GM18870 (cell line): ENCODE data around the gene TANGO6.
"Not testable (repeated sequence)": the region's sequence is repeated elsewhere in the genome, so short reads cannot be mapped to it uniquely, and the experiment has no call there.

Experiments used
- ATAC-seq: cut with Tn5 transposase; IDR thresholded peaks from one replicate; pipeline ENCODE4 v1.9.1; 2021; ENCODE audit warnings: moderate library complexity; ENCODE audit not compliant: unreplicated experiment

Gene TANGO6

DNA sequence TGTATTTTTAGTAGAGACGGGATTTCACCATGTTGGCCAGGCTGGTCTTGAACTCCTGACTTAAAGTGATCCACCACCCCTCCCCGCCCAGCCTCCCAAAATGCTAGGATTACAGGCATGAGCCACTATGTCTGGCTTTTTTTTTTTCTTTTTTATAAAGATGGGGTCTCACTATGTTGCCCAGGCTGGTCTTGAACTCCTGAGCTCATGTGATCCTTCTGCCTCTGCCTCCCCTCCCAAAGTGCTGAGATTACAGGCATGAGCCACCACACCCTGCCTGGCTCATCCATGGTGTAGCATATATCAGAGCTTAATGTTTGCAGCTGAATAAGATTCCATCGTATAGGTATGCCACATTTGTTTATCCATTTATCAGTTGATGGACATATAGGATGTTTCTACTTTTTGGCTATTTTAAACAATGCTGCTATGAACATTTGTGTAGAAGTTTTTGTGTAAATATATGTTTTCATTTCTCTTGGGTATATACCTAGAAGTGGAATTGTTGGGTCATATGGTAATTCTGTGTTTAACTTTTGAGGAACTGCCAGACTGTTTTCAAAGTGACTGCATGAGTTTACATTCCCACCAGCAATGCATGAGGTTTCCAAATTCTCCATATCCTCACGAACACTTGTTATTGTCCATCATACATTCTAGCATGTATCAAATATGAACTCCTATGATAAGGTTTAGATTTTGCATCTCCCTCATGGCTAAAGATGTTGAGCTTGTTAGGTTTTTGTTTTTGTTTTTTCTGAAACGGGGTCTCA is 206.5 kb downstream of the TANGO6 start:
- no peak for ATAC-seq

DNA sequence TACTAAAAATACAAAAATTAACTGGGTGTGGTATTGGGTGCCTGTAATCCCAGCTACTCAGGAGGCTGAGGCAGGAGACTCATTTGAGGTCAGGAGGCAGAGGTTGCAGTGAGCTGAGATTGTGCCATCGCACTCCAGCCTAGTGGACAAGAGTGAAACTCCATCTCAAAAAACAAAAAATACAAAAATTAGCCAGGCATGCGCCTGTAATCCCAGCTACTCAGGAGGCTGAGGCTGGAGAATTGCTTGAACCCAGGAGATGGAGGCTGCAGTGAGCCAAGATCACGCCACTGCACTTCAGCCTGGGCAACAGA is 208.1 kb downstream of the TANGO6 start:
- not testable (repeated sequence) for ATAC-seq

DNA sequence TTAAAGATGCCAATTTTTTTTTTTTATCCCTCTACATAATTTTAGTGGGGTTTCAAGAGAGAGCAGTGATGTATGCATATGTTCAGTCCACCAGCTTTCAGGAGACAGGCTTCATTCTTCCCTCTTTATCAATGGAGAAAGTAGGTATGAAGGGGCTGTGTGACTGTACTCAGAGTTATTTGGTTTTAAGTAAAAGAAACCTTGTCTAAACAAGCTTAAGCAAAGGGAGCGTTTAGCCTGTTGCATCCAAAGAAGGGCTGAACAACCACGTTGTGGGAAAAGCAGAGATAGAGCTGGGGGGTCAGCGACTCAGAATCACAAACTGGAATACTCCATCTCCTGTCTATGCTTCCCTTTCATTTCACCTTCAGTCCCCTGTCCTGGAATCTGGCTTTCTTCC is 211.7 kb downstream of the TANGO6 start:
- no peak for ATAC-seq

DNA sequence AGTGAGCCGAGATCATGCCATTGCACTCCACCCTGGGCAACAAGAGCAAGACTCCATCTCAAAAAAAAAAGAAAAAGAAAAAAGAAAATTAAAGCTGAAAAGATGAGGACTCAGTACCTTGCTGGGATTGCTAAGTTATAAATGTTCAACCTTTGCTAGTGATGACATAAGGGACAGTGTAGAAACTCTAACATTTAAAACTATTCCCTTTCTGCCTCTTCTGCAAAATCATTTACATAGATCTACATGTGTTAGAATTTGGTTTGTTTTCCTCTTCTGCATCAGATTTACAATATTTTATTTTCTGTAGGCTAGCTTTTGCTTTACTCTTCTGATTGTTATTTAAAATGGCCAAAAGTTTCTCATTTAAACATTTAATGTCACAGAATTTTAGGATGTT is 212.6 kb downstream of the TANGO6 start:
- no peak for ATAC-seq

DNA sequence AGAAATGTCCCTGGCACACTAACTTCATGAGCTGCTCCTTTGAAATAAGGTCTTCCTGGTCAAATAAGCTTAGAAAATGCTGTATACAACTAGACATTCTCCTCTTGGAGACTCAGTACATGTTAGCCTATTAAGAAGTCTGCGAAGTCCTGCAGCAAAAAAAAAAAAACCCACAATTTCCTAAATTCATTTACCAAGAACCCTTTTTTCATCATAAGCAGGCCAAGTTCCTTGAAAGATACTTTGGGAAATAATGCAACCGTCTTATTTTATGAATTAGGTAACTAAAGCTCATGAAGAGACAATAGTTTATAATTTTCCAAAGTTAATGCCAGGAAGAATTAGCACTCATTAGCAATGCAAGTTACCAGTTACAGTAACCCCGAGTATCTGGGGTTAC is 213.1 kb downstream of the TANGO6 start:
- no peak for ATAC-seq

DNA sequence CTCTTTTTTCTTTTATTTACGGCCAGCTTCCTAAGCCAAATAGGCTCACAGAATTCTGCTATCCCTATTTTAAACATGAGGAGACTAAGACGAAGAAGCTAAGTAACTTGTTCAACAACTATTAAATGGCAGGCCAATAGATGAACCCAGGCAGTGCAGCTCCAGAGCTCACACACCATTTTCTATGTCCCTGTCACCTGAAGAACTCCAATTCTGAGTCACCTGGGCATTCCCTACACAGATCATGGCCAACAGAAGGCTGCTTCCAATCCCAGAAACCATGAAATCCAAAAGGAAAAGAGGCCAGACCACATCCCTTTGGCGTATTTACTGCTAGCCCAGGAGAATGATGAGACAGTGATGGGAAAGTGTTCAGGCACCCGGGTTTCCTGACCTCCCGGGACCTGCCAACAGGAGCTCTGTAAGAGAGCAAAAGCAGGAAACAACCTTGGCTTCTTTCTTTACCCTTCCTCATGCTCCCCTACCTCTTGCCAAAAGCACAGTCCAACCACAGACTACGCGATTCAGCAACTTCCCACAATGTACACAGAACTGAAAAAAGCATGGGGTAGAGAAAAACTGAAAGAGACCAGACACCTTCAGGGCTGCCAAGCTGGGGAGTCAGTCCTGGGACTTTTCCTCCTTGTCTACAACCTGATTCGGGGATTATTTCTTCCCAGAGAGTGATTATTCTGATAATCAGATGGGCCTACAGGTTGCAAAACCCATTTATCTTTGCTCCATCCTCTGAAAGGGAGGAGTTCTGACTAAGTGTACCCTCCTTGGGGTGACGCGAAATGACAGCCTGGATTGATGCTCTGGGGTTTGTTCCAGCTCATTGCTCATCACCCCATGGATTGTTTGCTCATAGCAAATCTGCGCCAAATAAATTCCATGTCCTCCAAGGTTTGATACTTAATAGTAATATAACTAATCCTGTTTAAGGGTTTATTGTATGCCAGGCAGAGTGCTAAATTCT is 214.4 kb downstream of the TANGO6 start:
- ATAC-seq = no peak

DNA sequence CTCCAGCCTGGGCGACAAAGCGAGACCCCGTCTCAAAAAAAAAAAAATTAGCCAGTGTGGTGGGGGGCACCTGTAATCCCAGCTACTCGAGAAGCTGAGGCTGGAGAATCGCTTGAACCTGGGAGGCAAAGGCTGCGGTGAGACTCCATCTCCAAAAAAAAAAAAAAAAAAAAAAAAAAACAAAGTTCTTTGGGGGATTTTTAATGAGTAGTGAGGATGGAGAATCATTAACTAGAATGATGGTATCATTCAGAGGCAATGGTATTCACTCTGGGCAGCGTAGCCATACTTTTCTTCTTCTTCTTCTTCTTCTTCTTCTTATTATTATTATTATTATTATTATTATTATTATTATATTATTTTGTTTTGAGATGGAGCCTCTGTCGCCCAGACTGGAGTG is 220.2 kb downstream of the TANGO6 start:
- not testable (repeated sequence) for ATAC-seq

DNA sequence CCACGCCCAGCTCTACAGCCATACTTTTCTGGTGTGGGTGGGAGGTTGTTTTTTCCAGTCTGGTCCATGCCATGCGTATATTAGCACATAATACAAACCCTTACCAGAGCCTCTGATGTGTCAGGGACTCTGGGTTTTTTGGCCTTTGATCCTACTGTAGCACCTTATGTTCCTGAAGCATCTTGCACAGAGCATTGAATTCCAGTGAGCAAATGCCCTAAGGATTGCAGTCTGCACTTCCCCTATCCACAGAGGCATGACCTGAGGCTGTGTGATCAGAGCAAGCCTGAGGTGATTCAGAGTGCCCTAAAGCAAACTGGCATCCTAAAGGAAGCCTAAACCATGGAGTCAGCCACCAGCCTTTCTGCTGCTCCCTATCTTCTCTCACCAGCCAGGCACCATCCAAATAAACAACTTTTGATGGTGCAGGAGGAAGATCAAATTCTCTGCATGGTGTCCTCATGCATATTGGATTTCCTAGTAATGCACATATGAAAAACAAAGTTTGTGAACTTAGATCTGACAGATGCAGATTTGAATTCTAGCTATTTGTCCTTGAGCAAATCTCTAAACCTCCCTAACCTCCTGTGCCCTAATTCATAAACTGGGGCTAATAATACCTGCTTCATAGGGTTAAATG is 220.9 kb downstream of the TANGO6 start:
- ATAC-seq = no peak

DNA sequence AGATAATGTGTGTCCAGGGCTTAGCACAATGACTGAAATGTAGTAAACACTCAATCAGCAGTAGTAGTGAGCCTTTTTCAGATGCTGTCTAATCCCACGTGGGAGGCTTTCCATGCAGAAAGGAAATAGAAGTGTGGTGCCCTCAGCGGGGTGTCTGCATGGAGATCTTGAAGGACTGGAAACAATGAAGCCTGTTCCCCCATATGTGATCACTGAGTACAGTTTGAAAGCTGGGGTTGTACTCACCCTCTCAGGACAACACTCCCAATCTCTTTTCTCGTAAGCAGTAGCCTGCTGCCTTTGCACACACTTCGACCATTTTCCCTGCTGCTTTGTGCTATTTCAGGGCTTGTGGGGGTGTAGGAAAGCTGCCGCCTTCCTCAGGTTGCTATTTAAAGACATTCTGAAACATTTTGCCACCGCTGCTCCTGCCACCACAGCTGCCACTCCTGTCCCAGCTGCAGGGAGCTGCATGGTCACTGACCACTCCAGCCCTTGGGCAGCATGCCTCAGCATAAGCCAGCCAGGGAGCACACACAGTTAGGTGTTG is 221.5 kb downstream of the TANGO6 start:
- ATAC-seq = no peak

DNA sequence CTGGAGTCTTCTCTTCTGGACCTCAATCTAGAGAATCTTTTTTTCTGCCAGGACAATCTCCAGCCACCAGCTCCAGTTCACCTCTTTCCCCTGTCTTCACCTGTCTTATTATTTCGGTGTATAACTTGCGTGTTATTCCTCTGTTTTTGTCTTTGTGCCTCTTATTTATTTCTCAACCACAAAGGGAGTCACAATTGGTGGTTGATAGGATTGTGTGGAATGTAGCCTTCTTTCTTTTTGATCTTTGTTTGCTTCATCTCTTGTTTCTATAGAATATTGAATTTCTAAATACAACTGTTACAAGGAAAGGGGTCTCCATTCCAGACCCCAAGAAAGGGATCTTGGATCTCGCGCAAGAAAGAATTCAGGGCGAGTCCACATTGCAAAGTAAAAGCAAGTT is 226.2 kb downstream of the TANGO6 start:
- ATAC-seq = no peak

DNA sequence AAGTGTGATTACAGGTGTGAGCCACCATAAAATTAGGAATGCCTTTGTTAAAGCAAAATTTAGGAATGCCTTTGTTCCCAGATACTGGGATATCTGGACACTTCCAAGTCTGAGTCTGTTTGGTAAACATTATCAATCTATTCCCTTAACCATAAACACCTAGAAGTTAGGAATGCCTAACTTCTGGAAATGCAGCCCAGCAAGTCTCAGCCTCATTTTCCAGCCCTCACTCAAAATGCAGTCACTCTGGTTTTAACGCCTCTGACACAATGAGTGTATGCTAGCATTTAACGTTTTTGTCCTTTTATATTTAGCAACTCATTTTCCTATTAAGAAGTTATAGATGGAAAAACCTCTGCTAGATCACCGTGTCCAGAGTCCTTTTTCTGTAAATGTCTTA is 227.7 kb downstream of the TANGO6 start:
- ATAC-seq = no peak

DNA sequence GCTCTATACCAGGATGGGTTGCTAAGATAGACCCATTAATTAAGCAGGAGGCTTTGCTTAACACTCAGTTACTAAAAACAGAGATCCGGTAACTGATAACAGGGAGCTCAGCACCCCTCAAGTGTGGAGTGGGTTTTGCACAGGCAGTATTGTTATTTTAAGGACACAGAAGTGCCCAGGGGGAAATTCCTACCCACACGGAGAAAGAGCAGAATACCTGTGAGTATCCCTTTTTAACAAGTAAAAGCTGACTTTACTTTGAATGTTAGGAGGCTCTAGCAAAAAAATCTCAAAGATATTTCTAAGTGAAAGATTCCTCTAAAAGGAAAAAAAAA is 229.3 kb downstream of the TANGO6 start:
- no peak for ATAC-seq

DNA sequence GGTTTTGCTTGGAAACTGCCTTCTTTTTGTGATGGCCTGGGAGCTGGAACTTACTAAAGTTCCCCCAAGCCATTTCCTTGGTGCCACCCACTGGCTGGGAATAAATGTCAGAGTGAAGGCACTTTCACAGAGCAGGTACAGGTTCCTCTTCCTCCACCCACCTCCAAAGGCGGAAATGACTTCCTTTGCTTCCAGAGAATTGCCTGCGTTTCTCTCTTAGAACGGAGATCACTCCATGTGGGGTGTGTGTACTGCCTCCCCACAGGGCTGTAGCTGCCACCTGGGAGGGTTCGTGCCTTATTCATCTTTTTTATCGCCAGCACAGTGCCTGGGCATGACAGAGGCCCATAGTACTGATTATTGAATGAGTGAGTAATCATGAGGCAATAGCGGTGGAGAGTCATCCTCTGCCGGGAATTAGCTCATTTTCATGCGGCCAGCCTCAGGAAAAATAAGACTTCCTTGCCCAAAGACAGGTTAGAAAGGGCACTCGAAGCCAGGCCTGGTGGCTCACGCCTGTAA is 229.9 kb downstream of the TANGO6 start:
- no peak for ATAC-seq

DNA sequence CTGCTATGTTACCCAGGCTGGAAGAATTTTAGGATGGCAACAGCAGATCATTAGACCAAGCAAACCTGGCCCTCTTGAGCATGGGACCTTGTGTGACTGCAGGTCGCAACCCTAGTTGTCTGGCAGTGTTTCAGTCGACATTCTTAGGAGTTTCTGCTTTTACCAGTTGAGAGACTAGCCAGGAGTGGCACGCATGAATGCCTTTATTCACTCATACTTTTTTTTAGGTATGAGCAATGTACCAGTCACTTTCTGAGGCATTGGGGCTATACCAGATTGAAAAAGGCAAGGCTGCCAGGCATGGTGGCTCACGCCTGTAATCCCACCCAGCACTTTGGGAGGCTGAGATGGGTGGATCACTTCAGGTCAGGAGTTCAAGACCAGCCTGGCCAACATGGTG is 233.9 kb downstream of the TANGO6 start:
- ATAC-seq = no peak

DNA sequence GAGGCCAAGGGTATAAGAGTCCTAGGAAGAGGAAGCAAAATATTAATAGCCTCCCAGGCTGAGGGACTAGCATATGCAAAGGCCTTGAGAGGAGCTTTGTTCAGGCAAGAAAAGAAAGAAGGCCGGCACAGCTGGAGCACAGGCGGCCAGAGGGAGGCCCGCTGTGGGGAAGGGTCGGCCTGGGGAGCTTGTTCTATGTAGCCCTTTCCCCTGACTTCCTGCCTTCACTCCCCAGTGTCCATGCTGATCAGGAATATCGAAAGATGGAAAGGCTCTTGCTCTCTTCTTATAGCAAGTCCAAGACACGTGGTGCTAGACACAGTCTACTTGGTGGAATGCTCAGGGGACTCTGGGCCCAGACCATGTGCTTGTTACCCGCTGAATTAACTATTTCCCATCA is 234.7 kb downstream of the TANGO6 start:
- ATAC-seq = no peak

DNA sequence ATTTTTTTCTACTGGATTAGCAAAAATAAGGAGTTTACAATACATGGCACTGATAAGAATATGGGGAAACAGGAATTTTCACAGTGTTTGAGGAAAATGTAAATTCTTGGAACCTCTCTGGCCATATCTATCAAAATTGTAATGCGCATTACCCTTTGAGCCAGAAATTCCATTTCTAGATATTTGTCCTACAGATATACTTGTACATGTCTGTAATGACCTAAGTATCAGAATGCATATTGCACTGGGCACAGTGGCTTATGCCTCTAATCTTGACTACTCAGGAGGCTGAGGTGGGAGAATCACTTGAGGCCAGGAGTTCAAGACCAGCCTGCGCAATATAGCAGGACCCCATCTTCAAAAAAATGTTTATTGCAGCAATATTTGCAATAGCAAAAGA is 236.4 kb downstream of the TANGO6 start:
- no peak for ATAC-seq

DNA sequence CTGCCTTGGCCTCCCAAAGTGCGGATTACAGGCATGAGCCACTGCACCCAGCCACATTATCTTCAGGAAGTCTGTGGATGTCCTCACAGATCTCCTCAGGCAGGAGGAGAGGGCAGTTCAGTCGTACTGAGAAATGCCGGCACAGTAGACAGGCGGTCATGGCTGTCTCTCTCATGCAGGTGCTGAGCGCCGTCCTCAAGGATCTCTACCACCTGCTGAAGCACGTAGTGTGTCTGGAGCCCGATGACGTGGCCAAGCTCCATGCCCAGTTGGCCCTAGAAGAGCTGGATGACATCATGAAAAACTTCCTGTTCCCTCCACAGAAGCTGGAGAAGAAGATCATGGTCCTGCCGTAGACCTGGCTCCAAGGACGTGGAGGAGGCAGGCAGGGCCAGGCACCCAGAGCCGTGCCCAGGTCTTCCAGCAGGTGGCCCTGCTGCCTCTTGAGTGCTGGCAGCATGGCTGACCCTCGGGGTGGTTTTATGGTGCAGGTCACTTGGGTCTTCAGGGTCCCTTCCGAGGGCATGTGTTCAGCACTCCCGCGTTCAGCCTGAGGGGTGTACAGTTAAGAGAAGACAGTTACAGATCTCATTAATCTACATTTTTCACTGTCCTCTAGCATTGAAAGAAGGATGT is 240.1 kb downstream of the TANGO6 start:
- ATAC-seq = no peak

DNA sequence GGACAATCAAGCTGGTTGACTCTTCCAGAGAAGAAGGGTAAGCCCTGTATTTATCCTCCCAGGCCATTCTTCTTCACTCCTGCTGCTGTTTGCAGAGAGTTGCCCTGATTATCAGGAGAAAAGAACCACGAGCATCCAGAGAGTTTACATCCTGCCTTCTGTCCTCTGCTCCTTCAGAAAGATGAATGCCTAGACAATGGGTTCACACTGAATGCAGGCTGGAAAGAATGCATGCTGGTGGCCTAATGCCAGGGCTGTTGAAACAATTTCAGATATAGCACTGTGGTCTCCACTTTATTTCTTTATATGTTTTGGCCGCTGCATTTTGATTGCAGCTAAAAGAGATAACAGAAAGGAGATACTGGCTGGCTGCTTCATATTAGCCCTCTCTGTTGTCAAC is 241.0 kb downstream of the TANGO6 start:
- ATAC-seq = no peak

DNA sequence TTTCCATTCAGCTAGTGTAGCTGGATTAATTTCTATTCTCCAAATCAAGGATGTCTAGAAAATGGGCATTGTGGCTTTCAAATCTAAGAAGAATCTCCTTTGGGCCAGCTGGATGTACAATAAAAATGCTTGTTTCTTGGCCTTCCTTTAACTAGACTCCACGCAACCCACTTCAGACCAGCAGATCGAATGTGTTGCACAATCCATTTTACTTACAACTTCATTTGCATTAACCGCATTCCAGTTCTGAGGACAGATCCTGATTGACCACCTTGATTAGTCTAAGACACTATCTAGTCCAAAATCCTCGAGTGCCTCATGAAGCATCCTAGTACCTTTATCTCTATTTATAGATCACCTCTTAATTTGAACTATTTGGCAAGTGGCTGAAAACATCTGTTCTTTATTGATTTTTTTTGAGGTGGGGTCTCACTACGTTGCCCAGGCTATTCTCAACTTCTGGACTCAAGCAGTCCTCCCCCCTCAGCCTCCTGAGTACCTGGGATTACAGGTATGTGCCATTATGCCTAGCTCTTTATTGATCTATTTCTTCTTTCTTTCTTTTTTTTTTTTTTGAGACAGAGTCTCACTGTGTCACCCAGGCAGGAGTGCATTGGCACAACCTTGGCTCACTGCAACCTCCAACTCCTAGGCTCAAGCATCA is 241.8 kb downstream of the TANGO6 start:
- ATAC-seq = no peak

DNA sequence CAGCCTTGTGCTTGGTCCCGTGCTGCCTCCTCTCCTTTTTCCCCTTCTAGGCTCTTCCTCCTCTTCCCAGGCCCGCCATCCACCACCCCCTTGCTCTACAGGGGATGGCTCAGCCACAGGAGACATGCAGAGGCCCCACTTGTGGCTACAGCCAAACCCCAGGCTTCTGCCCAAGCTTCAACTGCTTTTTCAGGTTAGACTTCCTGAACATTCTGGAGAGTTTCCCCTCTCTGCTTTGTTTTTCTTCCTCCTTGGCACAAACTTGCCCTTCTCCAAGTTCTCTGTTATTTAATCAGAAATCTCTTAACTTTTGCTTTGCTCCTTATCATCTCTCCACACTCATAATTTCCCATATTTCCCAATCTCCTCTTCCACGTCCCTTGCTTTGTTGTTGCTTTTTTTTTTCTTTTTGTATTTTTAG is 243.8 kb downstream of the TANGO6 start:
- ATAC-seq = no peak
